Testis (tissue), 3 donors: Measurements from ENCODE around the gene SUPT3H. TPM values are rescaled to one million over a fixed set of nuclear protein-coding genes. Genes with fewer than 3 reads are reported as not detected.

Experiments
- DNase-seq: peaks from one replicate; pipeline ENCODE4 v3.0.0-alpha.2; 2019
- H3K27ac ChIP-seq, 2 donors: fragments of 200-600 bp; sonication (generic); one replicate each; pipeline ENCODE4 v1.5.1; 2019
- H3K27me3 ChIP-seq: fragments of 200-600 bp; sonication (generic); one replicate; pipeline ENCODE4 v1.5.1; 2019
- H3K36me3 ChIP-seq: fragments of 200-600 bp; sonication (generic); one replicate; pipeline ENCODE4 v1.5.1; 2017; ENCODE audit warnings: low read depth; ENCODE audit errors: missing control alignments
- H3K4me1 ChIP-seq: fragments of 200-600 bp; sonication (generic); one replicate; pipeline ENCODE4 v1.5.1; 2019
- H3K4me3 ChIP-seq, 2 donors: fragments of 200-600 bp; sonication (generic); one replicate each; pipeline ENCODE4 v1.5.1; 2017 to 2019
- H3K9me3 ChIP-seq: fragments of 200-600 bp; sonication (generic); one replicate; pipeline ENCODE4 v1.5.1; 2017
- CTCF ChIP-seq, 3 experiments: fragments of 450-650 bp in 2 of 3; fragments of 200-600 bp in 1 of 3; sonication (generic) in 1 of 3; IDR thresholded peaks; one replicate each; pipeline ENCODE4 v1.5.1; 2016 to 2019; ENCODE audit warnings: antibody characterized with exemption in 3 of 3, mild to moderate bottlenecking in 2 of 3, moderate library complexity in 1 of 3
- POLR2A ChIP-seq: fragments of 450-650 bp; IDR thresholded peaks from one replicate; pipeline ENCODE4 v1.6.1; 2017; ENCODE audit warnings: antibody characterized with exemption, mild to moderate bottlenecking, moderate library complexity
- WGBS, 2 donors: methylation state at CpG; one replicate each; pipeline ENCODE4 v1.1.5; 2018; 5-methylcytosine and 5-hydroxymethylcytosine counted together
- intact Hi-C: fragments of 100-400 bp; cut with DNase I; formaldehyde crosslinking; loops from one replicate; pipeline ENCODE4 v1.15.1; 2023; ENCODE audit warnings: low total_unique reads
- polyA plus RNA-seq: library from polyadenylated mRNA; stranded (reverse); fragments of 350-450 nt; fragmentation: Illumina TruSeq; extraction: RNeasy Lipid Tissue Mini Kit (QIAGEN cat#74804); gene quantifications from one replicate; pipeline ENCODE4 v1.2.3, GENCODE V29; 2014; ENCODE audit warnings: low read depth, low replicate concordance; ENCODE audit not compliant: insufficient read depth
- total RNA-seq, 2 donors: library from RNA; depleted of rRNA; stranded (reverse); fragments of >200 nt; gene quantifications; one replicate each; pipeline ENCODE4 v1.2.3, GENCODE V29; 2016

Gene SUPT3H
- total and polyA plus RNA-seq, 3 donors from 2014 or later = 29.4 to 35.9 (median 30.8) TPM

- TF ChIP-seq POLR2A (no peak), CTCF (IDR thresholded peaks at IDR 0.05) (no peak)
- DNase-seq = no peak
- WGBS, 2 donors = 84 to 93% methylated on average over 2 of the region's 2 CpGs
Measured at GRCh38 chr6:44820321-44820720, 557.4 kb downstream of the SUPT3H start.

GRCh38 chr6:44811456-44811855, 566.3 kb downstream of the SUPT3H start:
- DNase-seq = no peak
- H3K9me3 ChIP-seq = no peaks in the 10 kb centered on the region
- no peaks in the 10 kb centered on the region for H3K36me3 ChIP-seq
- H3K4me1 ChIP-seq = no peaks in the 10 kb centered on the region
- H3K27ac ChIP-seq = no peak overlapping the region
- intact Hi-C loops = no loop called here
- TF ChIP-seq POLR2A (no peak), CTCF (IDR thresholded peaks at IDR 0.05) (no peak)
- H3K4me3 ChIP-seq = no peak overlapping the region
- no peaks in the 10 kb centered on the region for H3K27me3 ChIP-seq

More at GRCh38 chr6:44820321-44820720, 557.4 kb downstream of the SUPT3H start:
- Histone ChIP-seq H3K4me1 (no peaks in the 10 kb centered on the region), H3K27me3 (no peaks in the 10 kb centered on the region), H3K4me3 (no peak overlapping the region), H3K9me3 (no peaks in the 10 kb centered on the region), H3K36me3 (no peaks in the 10 kb centered on the region), H3K27ac (no peak overlapping the region)
- intact Hi-C loops = no loop called here

- Histone ChIP-seq H3K4me1 (no peaks in the 10 kb centered on the region), H3K36me3 (no peaks in the 10 kb centered on the region), H3K4me3 (no peak overlapping the region), H3K27me3 (no peaks in the 10 kb centered on the region), H3K9me3 (no peaks in the 10 kb centered on the region), H3K27ac (no peak overlapping the region)
- intact Hi-C loops = no loop called here
- DNase-seq = no peak
- WGBS, 2 donors = 53 to 77% methylated on average over 2 of the region's 2 CpGs
- TF ChIP-seq CTCF (IDR thresholded peaks at IDR 0.05) = no peak
- no peak for TF ChIP-seq POLR2A
Measured at GRCh38 chr6:44809258-44809657, 568.5 kb downstream of the SUPT3H start.

GRCh38 chr6:44808148-44808547, 569.6 kb downstream of the SUPT3H start:
- no peak for DNase-seq
- no peak overlapping the region for H3K27ac ChIP-seq
- H3K4me3 ChIP-seq = no peak overlapping the region
- 91 to 96% methylated on average over 5 of the region's 5 CpGs for WGBS, 2 donors
- no peaks in the 10 kb centered on the region for H3K27me3 ChIP-seq
- no peaks in the 10 kb centered on the region for H3K9me3 ChIP-seq
- intact Hi-C loops = no loop called here
- no peaks in the 10 kb centered on the region for H3K4me1 ChIP-seq
- no peaks in the 10 kb centered on the region for H3K36me3 ChIP-seq
- no peak for TF ChIP-seq CTCF (IDR thresholded peaks at IDR 0.05)
- TF ChIP-seq POLR2A = no peak

GRCh38 chr6:44806656-44807055, 571.1 kb downstream of the SUPT3H start:
- no peaks in the 10 kb centered on the region for H3K4me1 ChIP-seq
- DNase-seq = no peak
- no peak overlapping the region for H3K4me3 ChIP-seq
- intact Hi-C loops = no loop called here
- TF ChIP-seq POLR2A (no peak), CTCF (IDR thresholded peaks at IDR 0.05) (no peak)
- H3K9me3 ChIP-seq = no peaks in the 10 kb centered on the region
- H3K27me3 ChIP-seq = no peaks in the 10 kb centered on the region
- no peak overlapping the region for H3K27ac ChIP-seq
- WGBS, 2 donors = 85 to 88% methylated on average over 5 of the region's 5 CpGs
- H3K36me3 ChIP-seq = no peaks in the 10 kb centered on the region
